GM12865 (cell line): ENCODE results near the gene TEX28.
A peak's percentile ranks its signal among the peaks of the same experiment; 100 is the strongest.

Experiments used
- DNase-seq: peaks from one replicate; pipeline ENCODE4 v3.0.0; 2010; ENCODE audit warnings: low read depth
- H3K4me3 ChIP-seq: 2 replicates; pipeline ENCODE4 v1.5.1; 2011; ENCODE audit warnings: mild to moderate bottlenecking, low read depth, low read length, control low read depth
- CTCF ChIP-seq: IDR thresholded peaks from 2 replicates; pipeline ENCODE4 v1.5.1; 2011; ENCODE audit warnings: low read length, control low read depth, low read depth, inconsistent platforms; ENCODE audit not compliant: insufficient read depth; ENCODE audit errors: missing control alignments

Gene TEX28

GRCh38 chrX:154321152-154321551 lies 26.2 kb upstream of the TEX28 start:
- no peak for TF ChIP-seq CTCF
- peak; percentile 16 for DNase-seq
- no peak overlapping the region for H3K4me3 ChIP-seq

GRCh38 chrX:154320406-154320805 lies 25.5 kb upstream of the TEX28 start:
- no peak for TF ChIP-seq CTCF
- DNase-seq = no peak
- H3K4me3 ChIP-seq = no peak overlapping the region

- peak; percentile 33 for TF ChIP-seq CTCF
- DNase-seq = no peak
- no peak overlapping the region for H3K4me3 ChIP-seq
Measured at GRCh38 chrX:154317391-154317995, 22.6 kb upstream of the TEX28 start.

GRCh38 chrX:154315416-154315815 lies 20.5 kb upstream of the TEX28 start:
- TF ChIP-seq CTCF = no peak
- no peak overlapping the region for H3K4me3 ChIP-seq
- no peak for DNase-seq

GRCh38 chrX:154313147-154313546 lies 18.2 kb upstream of the TEX28 start:
- H3K4me3 ChIP-seq = no peak overlapping the region
- peak; percentile 79 for DNase-seq
- no peak for TF ChIP-seq CTCF

GRCh38 chrX:154312116-154312515 lies 17.2 kb upstream of the TEX28 start:
- no peak for DNase-seq
- no peak overlapping the region for H3K4me3 ChIP-seq
- TF ChIP-seq CTCF = no peak
